ENCODE results near the gene PDE4D.

The PDE4D gene

GRCh38 chr5:59188419-59189225, 704.9 kb downstream of the PDE4D start:
- peak; percentile 65 to 78 for DNase-seq
- peak overlapping the region; percentile 34 to 37 for H3K4me3 ChIP-seq
- H3K36me3 ChIP-seq, result no peaks in the 10 kb centered on the region
- no peaks in the 10 kb centered on the region for H3K27me3 ChIP-seq
- TF ChIP-seq CTCF (IDR thresholded peaks at IDR 0.05), result peak; percentile 69 to 84
- intact Hi-C loops (cut with DNase I; ENCODE audit: low total_unique reads), result loop anchor here (5.0 kb wide), 2 partner anchors 179 to 194 kb away; no protein-coding TSS in a partner anchor
- H3K27ac ChIP-seq, result peak overlapping the region in 1 of 2 donors; percentile 45
- peaks cover 0 to 22% (median 0%) of the 10 kb centered on the region in 4 donors for H3K4me1 ChIP-seq
- H3K9me3 ChIP-seq, result no peaks in the 10 kb centered on the region

GRCh38 chr5:59187857-59188256, 705.7 kb downstream of the PDE4D start:
- Histone ChIP-seq H3K27ac (no peak overlapping the region), H3K4me1 (peaks cover 0 to 22% (median 0%) of the 10 kb centered on the region in 4 donors), H3K4me3 (peak overlapping the region in 1 of 2 donors; percentile 37), H3K9me3 (no peaks in the 10 kb centered on the region), H3K36me3 (no peaks in the 10 kb centered on the region), H3K27me3 (no peaks in the 10 kb centered on the region)
- DNase-seq, result no peak
- intact Hi-C loops (cut with DNase I; ENCODE audit: low total_unique reads), result loop anchor here (5.0 kb wide), 2 partner anchors 179 to 194 kb away; no protein-coding TSS in a partner anchor
- TF ChIP-seq CTCF (IDR thresholded peaks at IDR 0.05), result no peak

- no peak overlapping the region for H3K4me3 ChIP-seq
- no peak for DNase-seq
- H3K27me3 ChIP-seq, result no peaks in the 10 kb centered on the region
- H3K4me1 ChIP-seq, result peaks cover 0 to 22% (median 0%) of the 10 kb centered on the region in 4 donors
- TF ChIP-seq CTCF (IDR thresholded peaks at IDR 0.05), result no peak
- H3K36me3 ChIP-seq, result no peaks in the 10 kb centered on the region
- intact Hi-C loops (cut with DNase I; ENCODE audit: low total_unique reads), result loop anchor here (5.0 kb wide), 2 partner anchors 181 to 196 kb away; no protein-coding TSS in a partner anchor
- no peaks in the 10 kb centered on the region for H3K9me3 ChIP-seq
- no peak overlapping the region for H3K27ac ChIP-seq
Measured at GRCh38 chr5:59186623-59187022, 706.9 kb downstream of the PDE4D start.

GRCh38 chr5:59185757-59186385, 707.7 kb downstream of the PDE4D start:
- no peak for TF ChIP-seq CTCF (IDR thresholded peaks at IDR 0.05)
- no peaks in the 10 kb centered on the region for H3K27me3 ChIP-seq
- intact Hi-C loops (cut with DNase I; ENCODE audit: low total_unique reads), result loop anchor here (5.0 kb wide), 2 partner anchors 181 to 196 kb away; no protein-coding TSS in a partner anchor
- no peaks in the 10 kb centered on the region for H3K36me3 ChIP-seq
- H3K9me3 ChIP-seq, result no peaks in the 10 kb centered on the region
- H3K4me3 ChIP-seq, result no peak overlapping the region
- H3K27ac ChIP-seq, result no peak overlapping the region
- no peak for DNase-seq
- H3K4me1 ChIP-seq, result peaks cover 0 to 22% (median 0%) of the 10 kb centered on the region in 4 donors

- intact Hi-C loops (cut with DNase I; ENCODE audit: low total_unique reads), result loop anchor here (5.0 kb wide), 2 partner anchors 183 to 198 kb away; no protein-coding TSS in a partner anchor
- no peak for TF ChIP-seq CTCF (IDR thresholded peaks at IDR 0.05)
- no peak overlapping the region for H3K27ac ChIP-seq
Measured at GRCh38 chr5:59184769-59185168, 708.8 kb downstream of the PDE4D start.

More at GRCh38 chr5:59184769-59185168, 708.8 kb downstream of the PDE4D start:
- peaks cover 0 to 12% (median 0%) of the 10 kb centered on the region in 4 donors for H3K4me1 ChIP-seq
- H3K9me3 ChIP-seq, result no peaks in the 10 kb centered on the region
- no peaks in the 10 kb centered on the region for H3K27me3 ChIP-seq
- H3K36me3 ChIP-seq, result no peaks in the 10 kb centered on the region
- no peak overlapping the region for H3K4me3 ChIP-seq
- no peak for DNase-seq

All from tibial artery (tissue), 4 donors.